Panc1 (cell line): ENCODE results near the gene PDE1A.

Experiments used
- CTCF ChIP-seq: fragments of 450-650 bp; IDR thresholded peaks from 2 replicates; pipeline ENCODE4 v1.5.1; 2017; ENCODE audit warnings: mild to moderate bottlenecking
- REST ChIP-seq, 2 experiments: IDR thresholded peaks; 2 replicates each; pipeline ENCODE4 v1.6.1; 2011 to 2012; ENCODE audit warnings: low read depth in 2 of 2, control low read depth in 1 of 2, low read length in 1 of 2, mild to moderate bottlenecking in 1 of 2, moderate library complexity in 1 of 2; ENCODE audit not compliant: insufficient read depth in 1 of 2

- TF ChIP-seq CTCF (no peak), REST (IDR thresholded peaks at IDR 0.05; ENCODE audit: insufficient read depth in 1 of 2, low read depth in 2 of 2, low read length in 1 of 2) (no peak)
These were observed 143.3 kb downstream of the PDE1A start for GRCh38 chr2:182283512-182283911.
